GM18511 (cell line): Measurements from ENCODE around the gene YTHDF1.

ENCODE experiments used
- ATAC-seq: cut with Tn5 transposase; IDR thresholded peaks from one replicate; pipeline ENCODE4 v1.9.1; 2021; ENCODE audit warnings: mild to moderate bottlenecking, moderate library complexity; ENCODE audit not compliant: unreplicated experiment

The YTHDF1 gene

GRCh38 chr20:63174309-63175037 is 41.5 kb downstream of the YTHDF1 start:
- ATAC-seq = no peak

DNA sequence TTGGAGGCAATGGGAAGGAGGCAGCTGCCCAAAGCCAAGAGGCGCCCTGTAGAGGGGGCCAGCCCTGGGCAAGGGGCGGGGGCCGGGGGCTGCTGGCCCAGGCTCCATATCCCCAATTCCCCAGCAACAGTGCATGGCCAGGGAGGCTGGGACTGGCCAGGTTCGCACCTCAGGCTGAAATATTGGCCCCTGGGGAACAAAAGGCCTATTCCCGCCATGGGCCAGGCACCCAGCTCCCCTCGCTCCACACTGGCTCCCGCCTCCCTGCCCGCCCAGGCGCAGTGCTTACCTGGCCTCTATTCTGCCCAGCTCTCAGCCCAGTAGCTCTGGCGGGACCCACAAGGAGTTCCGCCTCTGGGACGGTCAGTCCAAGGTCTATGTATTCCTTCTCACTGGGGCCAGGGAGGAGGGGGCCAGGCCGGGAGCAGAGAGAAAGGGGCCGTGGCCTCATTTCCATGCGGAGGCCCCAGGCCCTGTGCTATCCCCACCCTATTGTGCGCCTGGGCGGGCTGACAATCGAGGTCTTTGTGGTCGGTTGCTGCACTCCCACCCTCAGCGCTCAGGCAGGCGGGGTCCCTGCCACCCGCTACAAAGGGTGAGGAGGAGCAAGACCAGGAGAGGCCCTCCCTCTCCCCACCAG is 42.3 kb downstream of the YTHDF1 start:
- no peak for ATAC-seq

- no peak for ATAC-seq
Measured at GRCh38 chr20:63172726-63173125, 43.2 kb downstream of the YTHDF1 start.

DNA sequence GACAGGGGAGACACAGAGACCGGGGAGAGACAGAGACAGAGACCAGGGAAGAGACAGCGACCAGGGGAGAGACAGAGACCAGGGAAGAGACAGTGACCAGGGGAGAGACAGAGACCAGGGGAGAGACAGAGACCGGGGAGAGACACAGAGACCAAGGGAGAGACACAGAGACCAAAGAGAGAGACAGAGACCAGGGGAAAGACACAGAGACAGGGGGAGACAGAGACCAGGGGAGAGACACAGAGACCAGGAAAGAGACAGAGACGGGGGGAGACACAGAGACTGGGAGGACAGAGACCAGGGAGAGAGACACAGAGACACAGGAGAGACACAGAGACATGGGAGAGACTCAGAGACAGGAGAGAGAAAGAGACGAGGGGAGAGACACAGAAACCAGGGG is 43.9 kb downstream of the YTHDF1 start:
- ATAC-seq = no peak

DNA sequence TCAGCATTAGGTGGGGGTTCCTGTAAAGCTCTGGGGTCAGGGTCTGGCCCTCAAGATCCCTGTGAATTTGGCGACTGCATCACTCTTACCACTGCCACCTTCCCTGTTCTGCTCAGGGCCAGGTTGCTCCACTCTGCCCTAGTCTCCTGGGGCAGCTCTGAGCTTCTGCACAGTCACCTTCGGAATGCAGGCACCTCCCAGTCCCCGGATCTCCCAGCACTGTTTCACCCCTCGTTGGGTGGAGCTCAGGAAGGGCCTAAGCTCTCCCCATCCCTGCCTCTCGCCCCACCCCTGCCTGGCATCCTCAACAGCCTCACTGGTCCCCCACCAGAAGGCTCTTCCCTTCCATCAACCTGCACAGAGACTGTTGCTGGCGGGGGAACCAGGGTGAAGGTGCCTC is 46.2 kb downstream of the YTHDF1 start:
- no peak for ATAC-seq

- ATAC-seq = no peak
Measured at GRCh38 chr20:63168861-63169260, 47.1 kb downstream of the YTHDF1 start.

GRCh38 chr20:63167918-63168520 is 47.9 kb downstream of the YTHDF1 start:
- ATAC-seq = no peak

DNA sequence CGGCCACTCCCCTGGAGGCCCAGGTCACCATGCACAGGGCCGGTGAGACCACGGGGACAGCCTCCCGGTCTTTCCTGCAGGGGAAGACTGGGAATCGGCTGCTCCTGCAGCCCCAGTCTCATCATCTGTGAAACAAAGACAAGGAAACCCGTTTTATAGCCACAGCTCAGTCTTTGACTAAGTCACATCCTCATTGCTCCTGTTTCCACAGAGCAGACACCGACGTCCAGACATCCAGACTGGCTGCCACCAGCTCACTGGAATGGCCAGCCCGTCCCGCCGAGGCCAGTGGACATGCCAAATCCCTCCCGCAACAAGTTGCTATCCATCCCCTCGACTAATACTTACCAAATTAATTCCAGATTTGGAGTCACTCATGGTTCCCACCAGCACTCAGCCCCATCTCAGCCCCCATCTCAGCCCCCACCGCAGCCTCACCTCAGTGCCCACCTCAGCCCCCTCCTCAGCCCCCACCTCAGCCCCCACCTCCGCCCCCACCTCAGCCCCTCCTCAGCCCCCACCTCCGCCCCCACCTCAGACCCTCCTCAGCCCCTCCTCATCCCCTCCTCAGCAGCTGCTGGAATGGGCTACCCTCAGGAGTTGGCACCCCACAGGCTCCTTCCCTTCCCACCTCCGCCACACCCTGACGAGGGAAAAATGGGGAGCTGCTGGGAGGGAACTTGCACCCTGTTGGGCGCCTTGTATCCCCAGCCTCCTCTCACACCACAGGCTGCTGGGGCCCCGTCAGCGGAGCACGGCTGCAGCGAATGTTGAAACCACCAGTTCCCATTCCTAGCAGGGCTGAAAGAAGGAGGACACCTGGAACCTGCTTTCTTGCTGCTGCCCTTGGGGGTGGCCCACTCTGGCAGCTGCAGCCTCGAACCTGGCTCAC is 48.7 kb downstream of the YTHDF1 start:
- no peak for ATAC-seq

DNA sequence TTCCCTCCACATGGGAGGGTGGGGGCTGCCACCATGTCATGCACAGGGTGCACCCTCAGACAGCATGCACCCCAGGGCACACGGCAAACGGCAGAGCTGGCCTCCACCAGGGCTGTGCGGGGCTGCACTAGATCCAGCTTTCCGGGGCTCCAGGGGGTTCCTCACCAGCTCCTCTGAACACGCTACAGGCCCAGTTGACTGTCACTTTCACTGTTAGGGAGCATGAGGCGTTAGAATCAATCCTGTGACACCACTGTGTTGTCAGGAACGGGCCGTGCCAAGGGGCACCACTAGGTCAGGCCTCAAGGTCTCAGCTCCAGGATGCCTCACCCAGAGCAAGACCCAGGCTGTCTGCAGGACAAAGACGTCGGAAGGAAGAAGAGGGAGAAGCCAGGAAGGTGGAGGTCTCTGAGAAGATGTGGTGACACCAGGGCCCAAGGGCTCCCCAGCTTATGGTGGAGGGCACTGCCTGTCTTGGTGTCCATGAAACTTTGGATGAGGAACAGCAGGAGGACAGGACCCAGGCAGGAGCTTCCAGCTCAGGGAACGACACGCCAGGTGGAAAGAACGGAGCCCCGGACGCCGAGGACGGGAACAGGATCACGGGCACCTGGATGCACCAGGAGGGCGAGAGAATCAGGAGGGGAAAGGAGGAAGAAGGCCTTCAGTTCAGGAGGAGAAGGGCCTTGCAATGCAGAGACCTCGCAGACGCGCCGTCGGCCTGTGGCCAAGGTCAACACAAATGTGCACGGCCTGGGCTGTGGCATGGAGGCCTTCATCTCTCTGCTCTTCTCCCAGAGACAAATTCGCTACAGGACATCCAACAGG is 49.5 kb downstream of the YTHDF1 start:
- ATAC-seq = no peak

GRCh38 chr20:63165356-63166192 is 50.4 kb downstream of the YTHDF1 start:
- no peak for ATAC-seq

DNA sequence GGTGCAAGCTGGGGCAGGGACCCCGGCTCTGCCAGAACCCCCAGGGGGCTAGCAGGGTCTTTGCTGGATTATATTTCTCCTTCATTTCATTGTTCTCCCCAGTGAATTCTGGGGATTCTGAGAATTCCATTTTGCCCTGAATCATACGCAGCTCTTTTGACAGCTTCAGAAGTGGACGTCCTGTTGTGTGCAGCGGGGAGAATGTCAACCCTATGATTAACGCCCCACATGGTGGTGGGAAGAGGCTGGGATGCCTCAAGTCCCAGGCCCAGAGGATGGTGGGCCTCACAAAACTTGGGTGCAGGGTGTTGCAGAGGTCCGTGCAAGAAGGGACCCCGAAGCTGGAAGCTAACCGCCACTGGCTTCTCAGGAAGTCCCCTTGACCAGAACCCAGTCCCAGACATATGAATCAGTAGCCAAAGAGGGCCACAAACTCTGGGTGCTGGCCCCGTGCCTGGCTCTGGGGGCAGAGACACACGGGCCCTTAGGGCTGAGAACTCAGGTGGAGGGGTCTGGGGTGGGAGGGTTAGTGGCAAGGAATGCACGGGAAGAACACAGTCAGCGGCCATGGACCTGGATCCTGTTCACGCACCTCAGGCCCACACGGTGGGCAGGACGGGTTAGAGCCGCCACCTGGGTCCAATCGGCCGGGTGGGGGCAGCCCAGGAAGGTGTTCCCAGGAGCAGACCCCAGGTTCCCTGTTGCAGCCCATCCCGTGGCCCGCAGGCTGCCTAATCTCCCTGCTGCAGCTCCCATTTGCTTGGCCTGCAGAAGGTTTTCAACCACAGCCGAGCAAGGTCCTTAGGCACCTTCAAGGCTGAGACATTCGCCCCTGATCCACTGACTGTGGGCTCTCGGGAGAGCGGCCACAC is 51.2 kb downstream of the YTHDF1 start:
- ATAC-seq = no peak

DNA sequence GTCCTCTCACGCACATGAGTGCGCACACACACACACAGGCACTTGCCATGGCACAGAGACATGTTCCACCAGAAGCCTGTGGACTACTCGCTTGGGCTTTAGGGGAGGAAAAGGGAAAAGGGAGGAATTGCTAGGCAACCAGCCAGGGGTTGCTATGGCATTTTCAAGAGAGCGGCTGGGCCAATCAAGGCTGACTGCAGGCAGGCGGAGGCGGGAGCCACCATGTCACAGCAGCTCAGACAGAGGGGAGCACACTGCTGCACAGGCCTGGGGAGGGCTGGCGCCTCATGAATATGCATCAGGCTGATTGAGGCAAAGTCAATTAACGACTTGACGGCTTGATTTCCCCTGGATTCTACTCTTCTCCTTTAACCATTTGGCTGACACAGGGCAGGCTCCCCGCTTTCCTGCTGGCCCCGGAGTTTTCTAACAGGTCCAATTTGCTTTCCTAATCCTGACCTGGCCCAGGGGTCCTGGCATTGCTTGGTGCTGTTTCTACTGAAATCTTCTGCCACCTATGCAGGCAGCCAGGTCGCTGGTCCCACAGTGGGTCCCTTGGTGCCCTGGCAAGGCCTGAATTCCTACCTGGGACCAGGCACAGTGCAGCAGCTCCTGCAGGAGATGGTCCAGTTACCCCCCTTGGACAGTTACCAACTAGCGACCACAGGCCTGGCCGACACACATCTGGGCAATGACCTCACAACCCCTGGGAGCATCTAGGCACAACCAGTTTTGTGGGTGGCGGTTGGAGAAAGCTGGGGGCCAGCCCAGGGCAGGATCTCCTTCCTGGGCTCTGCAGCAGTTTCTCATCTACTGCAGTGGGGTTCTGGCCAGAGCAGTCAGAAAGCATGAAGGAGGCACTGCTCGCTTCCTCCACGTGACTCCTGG is 52.1 kb downstream of the YTHDF1 start:
- ATAC-seq = no peak

GRCh38 chr20:63163171-63163570 is 52.8 kb downstream of the YTHDF1 start:
- ATAC-seq = no peak

- no peak for ATAC-seq
Measured at GRCh38 chr20:63162206-63162795, 53.6 kb downstream of the YTHDF1 start.

- ATAC-seq = no peak
Measured at GRCh38 chr20:63161176-63161651, 54.7 kb downstream of the YTHDF1 start.

DNA sequence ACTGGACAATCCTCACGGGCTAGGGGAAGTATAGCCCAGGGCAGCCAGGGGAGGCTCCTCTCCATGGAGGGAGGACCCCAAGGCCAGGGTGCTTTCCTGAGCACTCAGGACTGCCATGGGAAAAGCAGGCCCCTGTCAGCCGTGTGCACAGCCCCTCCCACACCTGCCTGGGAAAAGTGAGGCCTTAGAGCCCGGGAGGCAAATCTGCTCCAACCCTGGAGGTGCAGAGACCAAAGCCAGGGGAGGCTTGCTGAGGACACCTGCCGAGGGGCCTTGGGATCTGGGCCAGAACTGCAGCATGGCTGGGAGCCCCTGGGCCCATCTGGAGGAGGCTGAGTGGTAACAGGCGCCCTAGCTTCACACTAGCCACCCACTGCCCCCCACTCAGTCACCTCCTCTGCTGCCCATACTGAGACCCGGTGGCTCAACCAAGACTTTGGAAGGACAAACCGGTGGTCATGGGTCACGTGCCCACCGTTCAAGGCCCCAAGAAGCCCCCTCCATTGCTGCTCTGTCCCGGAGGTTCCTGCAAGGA is 55.2 kb downstream of the YTHDF1 start:
- no peak for ATAC-seq
